Endodermal cell (in vitro differentiated cells): ENCODE results near the gene NEK6. TPM values are rescaled to one million over a fixed set of nuclear protein-coding genes. Genes with fewer than 3 reads are reported as not detected.

ENCODE experiments used
- DNase-seq: peaks from one replicate; pipeline ENCODE4 v3.0.0-alpha.2; 2017
- H3K27ac ChIP-seq: 2 replicates; pipeline ENCODE4 v1.5.1; 2013; ENCODE audit warnings: mild to moderate bottlenecking, low read depth, low read length, moderate library complexity
- H3K27me3 ChIP-seq: 2 replicates; pipeline ENCODE4 v1.6.1; 2013; ENCODE audit warnings: mild to moderate bottlenecking, low read length, moderate library complexity; ENCODE audit not compliant: insufficient read depth, control insufficient read depth, poor library complexity, severe bottlenecking
- H3K36me3 ChIP-seq: 2 replicates; pipeline ENCODE4 v1.7.0; 2013; ENCODE audit warnings: mild to moderate bottlenecking, low read length, moderate library complexity; ENCODE audit not compliant: control insufficient read depth, insufficient read depth
- H3K4me1 ChIP-seq: one replicate; pipeline ENCODE4 v1.7.0; 2013; ENCODE audit warnings: low read length; ENCODE audit not compliant: control insufficient read depth, insufficient read depth
- H3K4me3 ChIP-seq: 2 replicates; pipeline ENCODE4 v1.5.1; 2013; ENCODE audit warnings: mild to moderate bottlenecking, low read length, moderate library complexity
- H3K9ac ChIP-seq: 2 replicates; pipeline ENCODE4 v1.6.1; 2013; ENCODE audit warnings: mild to moderate bottlenecking, low read length, moderate library complexity; ENCODE audit not compliant: poor library complexity, severe bottlenecking; ENCODE audit errors: extremely low read depth
- H3K9me3 ChIP-seq: 2 replicates; pipeline ENCODE4 v1.6.1; 2013; ENCODE audit warnings: mild to moderate bottlenecking, low read length, moderate library complexity; ENCODE audit not compliant: control insufficient read depth
- H3K27ac Mint-ChIP-seq: 2 replicates; pipeline ENCODE4 v1.8.0; 2020; ENCODE audit warnings: mixed read lengths
- H3K27me3 Mint-ChIP-seq: 2 replicates; pipeline ENCODE4 v1.8.0; 2021; ENCODE audit warnings: mild to moderate bottlenecking, mixed read lengths; ENCODE audit not compliant: insufficient read depth
- H3K36me3 Mint-ChIP-seq: 2 replicates; pipeline ENCODE4 v1.8.0; 2020; ENCODE audit warnings: low read depth, mixed read lengths
- H3K4me1 Mint-ChIP-seq: 2 replicates; pipeline ENCODE4 v1.8.0; 2020; ENCODE audit warnings: mixed read lengths
- H3K4me3 Mint-ChIP-seq: 2 replicates; pipeline ENCODE4 v1.8.0; 2020; ENCODE audit warnings: mild to moderate bottlenecking, moderate library complexity, mixed read lengths
- H3K9me3 Mint-ChIP-seq: 2 replicates; pipeline ENCODE4 v1.8.0; 2020; ENCODE audit warnings: mild to moderate bottlenecking, mixed read lengths
- WGBS, 2 experiments: methylation state at CpG; one replicate each; pipeline versions ENCODE4 v1.1.5 to v1.1.7; 2013; ENCODE audit warnings: missing lambda C conversion rate in 2 of 2, mixed read lengths in 1 of 2; ENCODE audit not compliant: insufficient coverage in 1 of 2, insufficient read length in 1 of 2; 5-methylcytosine and 5-hydroxymethylcytosine counted together
- total RNA-seq, 2 donors: library from RNA; stranded (reverse); fragmentation: NEBNext Ultra II Directional in 1 of 2; extraction: Animal tissue kit (Norgen Biotek cat#: 25700) in 1 of 2; gene quantifications; 2 replicates in 1 of 2; 3 replicates in 1 of 2; pipeline ENCODE4 v1.2.1, GENCODE V29; 2021
- TF ChIP-seq, protein P1 (sequence below): fragments of 200-600 bp; sonication (generic); conservative IDR thresholded peaks from 2 replicates; pipeline ENCODE4 v1.5.0; 2021; ENCODE audit warnings: antibody characterized with exemption, mild to moderate bottlenecking

The NEK6 gene
- total RNA-seq, 2 donors from 2014 or later = 17.1 to 32.5 TPM

DNA sequence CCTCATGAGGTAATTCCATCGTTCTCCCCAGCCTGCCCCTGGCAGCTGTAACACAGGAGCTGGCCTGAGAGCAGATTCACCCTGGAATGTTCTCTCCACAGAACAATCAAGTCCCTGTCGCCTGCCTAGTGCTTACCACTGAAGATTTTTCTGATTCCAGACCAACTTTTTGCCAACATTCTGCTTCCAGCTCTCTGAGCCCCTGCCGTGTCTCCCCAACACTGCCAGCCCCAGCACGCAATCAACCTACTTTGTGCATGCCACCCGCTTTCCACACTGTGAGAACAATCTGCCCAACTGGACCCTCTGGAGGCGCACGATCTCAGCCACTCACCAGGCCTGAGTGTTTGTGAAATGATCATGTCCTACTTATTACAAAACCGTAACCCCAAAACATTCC is 94.9 kb downstream of the NEK6 start:
- H3K27me3 ChIP-seq = no peaks in the 10 kb centered on the region
- H3K4me3 Mint-ChIP-seq = no peak overlapping the region
- H3K9me3 Mint-ChIP-seq = no peaks in the 10 kb centered on the region
- no peak overlapping the region for H3K27ac ChIP-seq
- H3K27ac Mint-ChIP-seq = peak overlapping the region; percentile 83
- no peaks in the 10 kb centered on the region for H3K4me1 ChIP-seq
- no peaks in the 10 kb centered on the region for H3K9me3 ChIP-seq
- no peaks in the 10 kb centered on the region for H3K4me1 Mint-ChIP-seq
- peaks cover 82% of the 10 kb centered on the region for H3K36me3 ChIP-seq
- no peak overlapping the region for H3K4me3 ChIP-seq
- 93 to 97% methylated on average over 4 to 8 of the region's 8 CpGs for WGBS, 2 experiments
- H3K27me3 Mint-ChIP-seq = no peaks in the 10 kb centered on the region
- H3K36me3 Mint-ChIP-seq = peaks cover 41% of the 10 kb centered on the region
- no peak overlapping the region for H3K9ac ChIP-seq
- TF ChIP-seq, protein P1, sequence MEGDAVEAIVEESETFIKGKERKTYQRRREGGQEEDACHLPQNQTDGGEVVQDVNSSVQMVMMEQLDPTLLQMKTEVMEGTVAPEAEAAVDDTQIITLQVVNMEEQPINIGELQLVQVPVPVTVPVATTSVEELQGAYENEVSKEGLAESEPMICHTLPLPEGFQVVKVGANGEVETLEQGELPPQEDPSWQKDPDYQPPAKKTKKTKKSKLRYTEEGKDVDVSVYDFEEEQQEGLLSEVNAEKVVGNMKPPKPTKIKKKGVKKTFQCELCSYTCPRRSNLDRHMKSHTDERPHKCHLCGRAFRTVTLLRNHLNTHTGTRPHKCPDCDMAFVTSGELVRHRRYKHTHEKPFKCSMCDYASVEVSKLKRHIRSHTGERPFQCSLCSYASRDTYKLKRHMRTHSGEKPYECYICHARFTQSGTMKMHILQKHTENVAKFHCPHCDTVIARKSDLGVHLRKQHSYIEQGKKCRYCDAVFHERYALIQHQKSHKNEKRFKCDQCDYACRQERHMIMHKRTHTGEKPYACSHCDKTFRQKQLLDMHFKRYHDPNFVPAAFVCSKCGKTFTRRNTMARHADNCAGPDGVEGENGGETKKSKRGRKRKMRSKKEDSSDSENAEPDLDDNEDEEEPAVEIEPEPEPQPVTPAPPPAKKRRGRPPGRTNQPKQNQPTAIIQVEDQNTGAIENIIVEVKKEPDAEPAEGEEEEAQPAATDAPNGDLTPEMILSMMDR = no peak
- no peak for DNase-seq

DNA sequence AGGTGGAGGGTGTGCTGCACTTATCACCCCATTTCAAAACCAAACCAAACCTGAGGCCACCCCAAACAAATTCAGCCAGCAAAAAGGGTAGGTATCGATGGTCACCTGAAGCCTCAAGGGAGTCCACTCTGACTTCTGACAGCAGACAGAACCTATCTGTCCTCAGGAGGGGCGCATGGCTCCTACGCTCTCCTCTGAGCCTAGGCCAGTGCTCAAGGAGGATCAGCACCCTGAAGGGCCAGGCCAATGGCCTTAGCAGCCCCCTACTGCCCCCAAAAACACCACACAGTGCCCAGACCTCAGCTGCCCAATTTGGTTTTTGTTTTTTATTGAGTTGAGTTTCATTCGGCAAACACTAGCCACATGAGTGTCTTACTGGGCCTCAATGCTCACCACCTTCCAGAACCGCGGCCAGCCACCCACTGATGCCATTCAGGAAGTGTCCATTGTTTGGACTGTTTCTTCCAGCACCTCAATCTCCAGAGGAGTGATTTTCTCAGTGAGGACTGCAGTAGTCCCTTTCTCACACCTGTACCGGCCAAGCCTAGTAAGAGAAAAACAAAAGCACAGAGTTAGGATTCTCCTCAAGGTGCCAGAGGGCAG is 95.5 kb downstream of the NEK6 start:
- no peak overlapping the region for H3K9ac ChIP-seq
- Mint-ChIP-seq H3K27ac (no peak overlapping the region), H3K4me3 (no peak overlapping the region), H3K4me1 (no peaks in the 10 kb centered on the region), H3K36me3 (peaks cover 39% of the 10 kb centered on the region), H3K27me3 (no peaks in the 10 kb centered on the region), H3K9me3 (no peaks in the 10 kb centered on the region)
- WGBS, 2 experiments = 93 to 97% methylated on average over 6 to 7 of the region's 7 CpGs
- H3K27me3 ChIP-seq = no peaks in the 10 kb centered on the region
- H3K27ac ChIP-seq = no peak overlapping the region
- TF ChIP-seq, protein P1 = no peak
- H3K9me3 ChIP-seq = no peaks in the 10 kb centered on the region
- peaks cover 76% of the 10 kb centered on the region for H3K36me3 ChIP-seq
- no peak overlapping the region for H3K4me3 ChIP-seq
- DNase-seq = no peak
- no peaks in the 10 kb centered on the region for H3K4me1 ChIP-seq

DNA sequence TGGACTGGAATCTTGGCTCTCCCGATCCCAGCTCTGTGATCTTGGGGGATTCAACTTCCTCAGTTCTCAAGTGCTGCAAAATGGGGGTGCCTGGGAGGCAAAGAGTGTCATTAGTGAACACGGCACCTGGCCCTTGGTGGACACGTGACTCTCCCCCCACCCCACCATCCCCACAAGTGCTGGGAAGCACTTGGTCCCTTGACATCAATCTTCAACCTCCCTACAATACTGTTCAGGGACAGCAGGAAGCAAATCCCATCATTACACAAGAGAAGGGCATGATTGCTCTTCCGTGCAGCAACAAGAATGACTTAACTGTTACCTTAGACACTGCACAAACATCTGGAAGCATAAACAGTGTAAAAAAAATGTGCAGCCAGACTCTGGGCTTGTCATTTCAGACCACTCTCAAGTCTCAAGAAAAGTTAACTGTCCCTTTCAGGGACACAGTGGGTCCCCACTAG is 96.1 kb downstream of the NEK6 start:
- Histone ChIP-seq H3K27ac (no peak overlapping the region), H3K27me3 (no peaks in the 10 kb centered on the region), H3K36me3 (peaks cover 70% of the 10 kb centered on the region), H3K4me3 (no peak overlapping the region), H3K9me3 (no peaks in the 10 kb centered on the region), H3K4me1 (no peaks in the 10 kb centered on the region), H3K9ac (no peak overlapping the region)
- no peak for DNase-seq
- Mint-ChIP-seq H3K9me3 (no peaks in the 10 kb centered on the region), H3K27me3 (no peaks in the 10 kb centered on the region), H3K36me3 (peaks cover 34% of the 10 kb centered on the region), H3K4me1 (peaks cover 4% of the 10 kb centered on the region), H3K27ac (no peak overlapping the region), H3K4me3 (no peak overlapping the region)
- TF ChIP-seq, protein P1 = no peak
- WGBS, 2 experiments = 88 to 90% methylated on average over 2 to 4 of the region's 4 CpGs
